ENCODE measurements around the gene LYRM9.

LYRM9 gene

GRCh38 chr17:27892866-27893769 is at the start of gene LYRM9:
TSS of gene LYRM9 (minus strand) at chr17:27893365. CDS start at chr17:27882694, 10,671 bp downstream.
- TF ChIP-seq Cebpa-rat (IDR thresholded peaks at IDR 0.05): no peak
- peaks cover 28% of the 10 kb centered on the region for H3K4me1 ChIP-seq
- no peaks in the 10 kb centered on the region for H3K9me3 ChIP-seq
- peak within 1 kb of the TSS; percentile 72 for H3K4me3 ChIP-seq
- H3K36me3 ChIP-seq: no peaks in the 10 kb centered on the region
- peak within 1 kb of the TSS; percentile 72 for H3K9ac ChIP-seq
- peak within 1 kb of the TSS; percentile 96 for H3K4me2 ChIP-seq
- H4K20me1 ChIP-seq: no peaks in the 10 kb centered on the region
- peak within 1 kb of the TSS; percentile 64 for H3K27ac ChIP-seq
- H3K27me3 ChIP-seq: no peaks in the 10 kb centered on the region

- Histone ChIP-seq H3K9me3 (no peaks in the 10 kb centered on the region), H3K4me2 (no peak overlapping the region)
These were observed 47.6 kb upstream of the LYRM9 start for GRCh38 chr17:27940503-27941428.

GRCh38 chr17:27939474-27940465 is 46.6 kb upstream of the LYRM9 start:
- no peak for TF ChIP-seq Cebpa-rat (IDR thresholded peaks at IDR 0.05)
- no peaks in the 10 kb centered on the region for H3K36me3 ChIP-seq
- no peaks in the 10 kb centered on the region for H3K27me3 ChIP-seq
- H4K20me1 ChIP-seq: no peaks in the 10 kb centered on the region
- no peaks in the 10 kb centered on the region for H3K9me3 ChIP-seq
- H3K9ac ChIP-seq: no peak overlapping the region
- peaks cover 16% of the 10 kb centered on the region for H3K4me1 ChIP-seq
- peak overlapping the region; percentile 13; the same call in 1 of the 2 replicates for H3K4me2 ChIP-seq
- no peak overlapping the region for H3K4me3 ChIP-seq
- no peak overlapping the region for H3K27ac ChIP-seq

More at GRCh38 chr17:27940503-27941428, 47.6 kb upstream of the LYRM9 start:
- no peak overlapping the region for H3K4me3 ChIP-seq
- H3K27ac ChIP-seq: no peak overlapping the region
- peaks cover 20% of the 10 kb centered on the region for H3K4me1 ChIP-seq
- TF ChIP-seq Cebpa-rat (IDR thresholded peaks at IDR 0.05): no peak
- H3K36me3 ChIP-seq: no peaks in the 10 kb centered on the region
- no peaks in the 10 kb centered on the region for H4K20me1 ChIP-seq
- H3K27me3 ChIP-seq: no peaks in the 10 kb centered on the region
- no peak overlapping the region for H3K9ac ChIP-seq

GRCh38 chr17:27938864-27939263 is 45.7 kb upstream of the LYRM9 start:
- Histone ChIP-seq H3K27ac (no peak overlapping the region), H3K36me3 (no peaks in the 10 kb centered on the region), H3K4me1 (peaks cover 11% of the 10 kb centered on the region), H3K4me3 (no peak overlapping the region), H4K20me1 (no peaks in the 10 kb centered on the region), H3K9me3 (no peaks in the 10 kb centered on the region), H3K27me3 (no peaks in the 10 kb centered on the region), H3K4me2 (peak overlapping the region; percentile 13; the same call in 1 of the 2 replicates), H3K9ac (no peak overlapping the region)
- no peak for TF ChIP-seq Cebpa-rat (IDR thresholded peaks at IDR 0.05)

DNA sequence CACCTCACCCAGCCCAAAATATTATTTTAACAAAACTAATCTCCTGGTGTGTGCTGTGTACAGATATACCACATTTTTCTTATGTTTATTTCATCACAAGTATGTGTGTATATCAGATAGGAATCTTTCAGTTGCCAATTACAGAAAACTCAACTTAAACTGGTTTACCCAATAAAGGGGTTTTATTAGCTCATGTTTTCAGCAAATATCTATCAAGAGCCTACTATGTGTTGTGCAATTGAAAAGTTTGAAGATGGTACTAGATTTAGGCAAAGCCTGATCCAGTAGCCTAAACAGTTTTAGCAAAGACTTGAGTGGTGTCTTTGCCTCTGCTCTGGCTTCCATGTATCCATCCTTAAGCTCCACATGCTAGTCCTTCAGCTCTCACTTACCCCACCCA is 45.1 kb upstream of the LYRM9 start:
- H3K27ac ChIP-seq: no peak overlapping the region
- no peak overlapping the region for H3K4me2 ChIP-seq
- H3K27me3 ChIP-seq: no peaks in the 10 kb centered on the region
- peaks cover 11% of the 10 kb centered on the region for H3K4me1 ChIP-seq
- no peak for TF ChIP-seq Cebpa-rat (IDR thresholded peaks at IDR 0.05)
- H3K9me3 ChIP-seq: no peaks in the 10 kb centered on the region; the same call in 1 of the 2 replicates
- no peak overlapping the region for H3K9ac ChIP-seq
- H3K4me3 ChIP-seq: no peak overlapping the region
- H4K20me1 ChIP-seq: no peaks in the 10 kb centered on the region
- H3K36me3 ChIP-seq: no peaks in the 10 kb centered on the region

DNA sequence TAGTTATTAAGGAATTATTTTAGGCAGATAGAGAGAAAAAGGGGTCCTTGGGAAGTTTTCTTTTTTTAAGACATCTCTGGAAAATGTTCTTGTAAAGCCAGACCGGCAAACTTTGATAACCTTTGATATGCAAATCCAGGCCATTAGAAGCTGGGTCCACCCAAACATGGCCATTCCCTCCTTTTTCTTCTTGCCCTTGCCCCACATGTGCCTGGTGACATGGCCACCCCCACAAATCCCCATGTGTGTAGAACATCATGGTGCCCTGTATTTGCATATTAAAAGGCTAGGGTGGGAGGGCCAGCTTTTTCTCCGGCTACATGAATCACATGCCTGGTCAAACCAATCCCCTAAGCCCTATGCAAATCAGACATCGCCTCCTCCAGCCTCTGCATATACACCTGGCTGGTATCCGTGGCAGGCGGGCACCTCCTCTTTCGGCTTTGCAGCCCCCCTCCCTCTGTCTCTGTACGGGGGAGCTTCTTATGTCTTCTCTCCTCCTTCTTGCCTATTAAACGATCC is 43.9 kb upstream of the LYRM9 start:
- no peak overlapping the region for H3K4me2 ChIP-seq
- H3K4me1 ChIP-seq: peaks cover 11% of the 10 kb centered on the region

GRCh38 chr17:27930000-27930399 is 36.8 kb upstream of the LYRM9 start:
- Histone ChIP-seq H3K36me3 (no peaks in the 10 kb centered on the region), H4K20me1 (no peaks in the 10 kb centered on the region), H3K4me1 (no peaks in the 10 kb centered on the region), H3K27ac (no peak overlapping the region), H3K9me3 (no peaks in the 10 kb centered on the region; the same call in 1 of the 2 replicates), H3K27me3 (no peaks in the 10 kb centered on the region), H3K4me2 (no peak overlapping the region), H3K9ac (no peak overlapping the region), H3K4me3 (no peak overlapping the region)
- TF ChIP-seq Cebpa-rat (IDR thresholded peaks at IDR 0.05): no peak

More for the DNA sequence above, 43.9 kb upstream of the LYRM9 start:
- no peaks in the 10 kb centered on the region for H3K36me3 ChIP-seq
- no peaks in the 10 kb centered on the region for H3K27me3 ChIP-seq
- no peak overlapping the region for H3K4me3 ChIP-seq
- H4K20me1 ChIP-seq: no peaks in the 10 kb centered on the region
- no peaks in the 10 kb centered on the region; the same call in 1 of the 2 replicates for H3K9me3 ChIP-seq
- H3K9ac ChIP-seq: no peak overlapping the region
- no peak overlapping the region for H3K27ac ChIP-seq
- no peak for TF ChIP-seq Cebpa-rat (IDR thresholded peaks at IDR 0.05)

- Histone ChIP-seq H3K27me3 (no peaks in the 10 kb centered on the region), H3K4me1 (no peaks in the 10 kb centered on the region), H3K9ac (no peak overlapping the region), H3K36me3 (no peaks in the 10 kb centered on the region), H3K9me3 (no peaks in the 10 kb centered on the region; the same call in 1 of the 2 replicates), H3K4me2 (no peak overlapping the region), H3K27ac (no peak overlapping the region), H4K20me1 (no peaks in the 10 kb centered on the region), H3K4me3 (no peak overlapping the region)
- no peak for TF ChIP-seq Cebpa-rat (IDR thresholded peaks at IDR 0.05)
These were observed 35.4 kb upstream of the LYRM9 start for GRCh38 chr17:27928587-27928986.

All from BLaER1 (cell line).